CD14-positive monocyte (primary cell): ENCODE measurements around the gene SH3BGRL2. TPM values are rescaled to one million over a fixed set of nuclear protein-coding genes. Genes with fewer than 3 reads are reported as not detected.
"Not testable (repeated sequence)": the region's sequence is repeated elsewhere in the genome, so short reads cannot be mapped to it uniquely, and the experiment has no call there.

Source experiments
- DNase-seq, 3 donors: peaks; one replicate each; pipeline ENCODE4 v3.0.0-alpha.2; 2011 to 2022
- H2AFZ ChIP-seq: 2 replicates; pipeline ENCODE4 v1.6.0; 2012; ENCODE audit warnings: mild to moderate bottlenecking, low read depth, low read length, inconsistent platforms; ENCODE audit not compliant: insufficient read depth, poor library complexity, severe bottlenecking
- H3K27ac ChIP-seq, 2 donors: 1 replicate in 1 of 2; 2 replicates in 1 of 2; pipeline ENCODE4 v1.5.1; 2012 to 2013; ENCODE audit warnings: low read length in 2 of 2, control low read depth in 1 of 2, inconsistent platforms in 1 of 2, low read depth in 1 of 2, mild to moderate bottlenecking in 1 of 2
- H3K27me3 ChIP-seq, 2 donors: one replicate each; pipeline versions ENCODE4 v1.6.0 to v1.6.1; 2011 to 2013; ENCODE audit warnings: low read length in 2 of 2; ENCODE audit not compliant: control insufficient read depth in 2 of 2, insufficient read depth in 2 of 2
- H3K36me3 ChIP-seq, 2 donors: replicated peaks in 1 of 2; 1 replicate in 1 of 2; 2 replicates in 1 of 2; pipeline versions ENCODE4 v1.5.1 to v1.6.1; 2012 to 2013; ENCODE audit warnings: low read length in 2 of 2, control low read depth in 1 of 2, inconsistent platforms in 1 of 2, mild to moderate bottlenecking in 1 of 2; ENCODE audit not compliant: insufficient read depth in 2 of 2, control insufficient read depth in 1 of 2
- H3K4me1 ChIP-seq, 2 donors: 1 replicate in 1 of 2; 2 replicates in 1 of 2; pipeline versions ENCODE4 v1.5.1 to v1.6.1; 2012 to 2013; ENCODE audit warnings: low read length in 2 of 2, control low read depth in 1 of 2, inconsistent platforms in 1 of 2, mild to moderate bottlenecking in 1 of 2, moderate library complexity in 1 of 2; ENCODE audit not compliant: insufficient read depth in 2 of 2, control insufficient read depth in 1 of 2
- H3K4me2 ChIP-seq: replicated peaks from 2 replicates; pipeline ENCODE3; 2012; ENCODE audit warnings: low read length, moderate library complexity, mild to moderate bottlenecking; ENCODE audit not compliant: poor library complexity, severe bottlenecking; ENCODE audit errors: extremely low read depth
- H3K4me3 ChIP-seq, 3 experiments: fragments of 200-600 bp in 1 of 3; sonication (generic) in 1 of 3; replicated peaks in 1 of 3; 1 replicate in 2 of 3; 2 replicates in 1 of 3; pipeline ENCODE4 v1.5.1; 2011 to 2013; ENCODE audit warnings: low read length in 3 of 3, mild to moderate bottlenecking in 3 of 3, control low read depth in 2 of 3, low read depth in 2 of 3, inconsistent platforms in 1 of 3, moderate library complexity in 1 of 3
- H3K79me2 ChIP-seq: 2 replicates; pipeline ENCODE4 v1.6.0; 2012; ENCODE audit warnings: mild to moderate bottlenecking, control low read depth, inconsistent platforms, low read length, moderate library complexity; ENCODE audit not compliant: insufficient read depth
- H3K9ac ChIP-seq: 2 replicates; pipeline ENCODE4 v1.6.0; 2017; ENCODE audit warnings: low read length, mild to moderate bottlenecking; ENCODE audit not compliant: insufficient read depth, poor library complexity, severe bottlenecking
- H3K9me3 ChIP-seq, 2 donors: replicated peaks in 1 of 2; 1 replicate in 1 of 2; 2 replicates in 1 of 2; pipeline versions ENCODE4 v1.5.1 to v1.6.1; 2012 to 2013; ENCODE audit warnings: low read length in 2 of 2, control low read depth in 1 of 2; ENCODE audit not compliant: control insufficient read depth in 1 of 2, insufficient read depth in 1 of 2
- H4K20me1 ChIP-seq: 2 replicates; pipeline ENCODE4 v1.6.0; 2012; ENCODE audit warnings: mild to moderate bottlenecking, low read length, control low read depth, moderate library complexity; ENCODE audit not compliant: insufficient read depth
- H3K27ac Mint-ChIP-seq, 7 donors: one replicate each; pipeline ENCODE4 v1.8.0; 2020; ENCODE audit warnings: mild to moderate bottlenecking in 7 of 7, mixed read lengths in 7 of 7, moderate library complexity in 6 of 7, inconsistent platforms in 2 of 7
- H3K27me3 Mint-ChIP-seq, 3 donors: one replicate each; pipeline ENCODE4 v1.8.0; 2021 to 2022; ENCODE audit warnings: low read depth in 3 of 3, mild to moderate bottlenecking in 3 of 3, mixed read lengths in 3 of 3, moderate library complexity in 3 of 3, inconsistent platforms in 1 of 3
- H3K36me3 Mint-ChIP-seq, 2 donors: one replicate each; pipeline ENCODE4 v1.8.0; 2020; ENCODE audit warnings: mixed read lengths in 2 of 2, inconsistent platforms in 1 of 2, mild to moderate bottlenecking in 1 of 2
- H3K4me1 Mint-ChIP-seq: one replicate; pipeline ENCODE4 v1.8.0; 2020; ENCODE audit warnings: mild to moderate bottlenecking, mixed read lengths
- H3K4me3 Mint-ChIP-seq, 2 donors: one replicate each; pipeline ENCODE4 v1.8.0; 2020; ENCODE audit warnings: mild to moderate bottlenecking in 2 of 2, mixed read lengths in 2 of 2, moderate library complexity in 1 of 2
- H3K9me3 Mint-ChIP-seq, 7 donors: one replicate each; pipeline ENCODE4 v1.8.0; 2020 to 2022; ENCODE audit warnings: mixed read lengths in 7 of 7, mild to moderate bottlenecking in 6 of 7, moderate library complexity in 6 of 7, inconsistent platforms in 2 of 7
- CTCF ChIP-seq: fragments of 200-600 bp; IDR thresholded peaks from one replicate; pipeline ENCODE4 v1.8.0; 2022; ENCODE audit warnings: antibody characterized with exemption, mild to moderate bottlenecking
- WGBS: methylation state at CpG from one replicate; pipeline ENCODE4 v1.1.5; 2013; ENCODE audit warnings: missing lambda C conversion rate; ENCODE audit not compliant: insufficient coverage; 5-methylcytosine and 5-hydroxymethylcytosine counted together
- intact Hi-C, 2 donors: fragments of 100-400 bp; cut with micrococcal nuclease; formaldehyde crosslinking; loops; one replicate each; pipeline versions ENCODE4 v1.15.0 to v1.15.1; 2023
- polyA plus RNA-seq, 3 donors: library from polyadenylated mRNA; depleted of rRNA in 1 of 3; unstranded in 2 of 3; stranded (reverse) in 1 of 3; fragments of 300-500 nt in 2 of 3; fragments of >200 nt in 1 of 3; fragmentation: Illumina TruSeq in 2 of 3; gene quantifications; 1 replicate in 2 of 3; 2 replicates in 1 of 3; pipeline ENCODE4 v1.2.3, GENCODE V29; 2012 to 2021

Gene SH3BGRL2
- polyA plus RNA-seq, 3 donors: 0.03 to 0.30 (median 0.28) TPM

GRCh38 chr6:79746325-79746724 lies 115.2 kb downstream of the SH3BGRL2 start:
- H3K4me2 ChIP-seq, H3K9me3 ChIP-seq, H2AFZ ChIP-seq, H3K4me3 ChIP-seq, H3K9ac ChIP-seq, H3K27me3 Mint-ChIP-seq, H3K79me2 ChIP-seq, H4K20me1 ChIP-seq, DNase-seq, H3K27me3 ChIP-seq, H3K27ac ChIP-seq, H3K4me1 Mint-ChIP-seq, H3K4me3 Mint-ChIP-seq, intact Hi-C loops, H3K36me3 ChIP-seq, H3K36me3 Mint-ChIP-seq, H3K27ac Mint-ChIP-seq, H3K4me1 ChIP-seq: not testable (repeated sequence)
- no CpG with 5 or more reads among the region's 3 CpGs for WGBS
- H3K9me3 Mint-ChIP-seq: peaks cover 4 to 16% (median 8%) of the 10 kb centered on the region in 7 donors

- no peak for DNase-seq
- H3K9me3 ChIP-seq: no peaks in the 10 kb centered on the region
- H3K27me3 ChIP-seq: peaks cover 0 to 4% of the 10 kb centered on the region in 2 donors
- Mint-ChIP-seq H3K4me3 (no peak overlapping the region), H3K9me3 (peaks cover 2 to 14% (median 4%) of the 10 kb centered on the region in 7 donors), H3K36me3 (no peaks in the 10 kb centered on the region), H3K27me3 (peaks cover 4 to 7% (median 6%) of the 10 kb centered on the region in 3 donors), H3K4me1 (no peaks in the 10 kb centered on the region), H3K27ac (no peak overlapping the region)
- no peaks in the 10 kb centered on the region for H3K4me1 ChIP-seq
- no peak for TF ChIP-seq CTCF
- WGBS: no CpG with 5 or more reads among the region's 4 CpGs
- H3K4me3 ChIP-seq: no peak overlapping the region
- intact Hi-C loops: no loop called here
- no peak overlapping the region for H3K27ac ChIP-seq
- no peaks in the 10 kb centered on the region for H4K20me1 ChIP-seq
- no peak overlapping the region for H3K9ac ChIP-seq
- no peak overlapping the region for H3K4me2 ChIP-seq
- H3K79me2 ChIP-seq: no peaks in the 10 kb centered on the region
- no peak overlapping the region for H2AFZ ChIP-seq
- H3K36me3 ChIP-seq: no peaks in the 10 kb centered on the region
Observed at GRCh38 chr6:79750806-79751205, 119.7 kb downstream of the SH3BGRL2 start.

Other genes starting within 250 kb of the SH3BGRL2 start
- gene LCA5, start 93.9 kb upstream of the SH3BGRL2 start, polyA plus RNA-seq: under 1 TPM in 1 of 3 donors, not detected in 2; 0.08 TPM